NOMO-1 treated with DMSO at 0.1 percent for 48 hours (cell line): ENCODE measurements around the gene AGAP1.

Source experiments
- DNase-seq: peaks from one replicate; lab custom pipeline; 2025; ENCODE audit not compliant: unreplicated experiment; lab: John Stamatoyannopoulos, UW

Gene AGAP1

DNA sequence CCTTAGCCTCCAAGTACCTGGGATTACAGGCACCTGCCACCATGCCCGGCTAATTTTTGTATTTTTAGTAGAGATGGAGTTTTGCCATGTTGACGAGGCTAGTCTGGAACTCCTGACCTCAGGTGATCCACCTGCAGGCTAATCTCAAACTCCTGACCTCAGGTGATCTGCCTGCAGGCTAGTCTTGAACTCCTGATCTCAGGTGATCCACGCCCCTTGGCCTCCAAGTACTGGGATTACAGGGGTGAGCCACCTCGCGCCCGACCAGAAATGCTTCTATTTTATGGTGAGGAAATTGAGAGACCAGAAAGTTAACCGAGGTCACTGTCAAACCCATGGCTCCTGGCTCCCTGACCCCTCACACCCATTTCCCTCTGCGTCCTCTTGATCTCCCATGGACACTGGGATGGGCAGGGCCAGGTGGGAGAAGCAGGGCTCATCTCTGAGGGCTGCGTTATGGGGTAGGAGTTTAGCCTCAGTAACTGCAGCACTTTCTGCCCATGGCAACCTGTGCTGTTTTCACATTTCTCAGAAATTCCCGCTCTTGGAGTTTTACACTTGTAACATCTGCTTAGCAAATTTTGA lies 210.0 kb downstream of the AGAP1 start:
- no peak for DNase-seq

DNA sequence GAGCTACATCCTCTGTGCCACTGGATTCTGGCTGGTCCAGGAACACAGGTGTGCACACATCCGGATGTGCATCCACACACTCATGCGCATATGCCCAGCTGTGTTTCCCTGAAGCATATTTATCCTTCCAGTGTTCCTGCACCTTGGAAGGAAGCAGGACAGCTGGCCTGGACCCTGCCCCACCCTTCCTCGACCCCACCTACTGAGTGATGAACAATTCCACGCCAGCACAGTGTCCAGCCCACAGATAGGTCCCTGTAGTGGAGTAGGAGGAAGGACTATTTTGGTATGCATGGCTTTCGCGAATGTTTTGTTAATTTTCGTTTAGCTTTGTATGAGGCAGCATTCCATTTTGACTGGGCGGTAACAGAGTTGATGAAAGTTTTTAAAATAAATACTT lies 211.5 kb downstream of the AGAP1 start:
- DNase-seq, result no peak

DNA sequence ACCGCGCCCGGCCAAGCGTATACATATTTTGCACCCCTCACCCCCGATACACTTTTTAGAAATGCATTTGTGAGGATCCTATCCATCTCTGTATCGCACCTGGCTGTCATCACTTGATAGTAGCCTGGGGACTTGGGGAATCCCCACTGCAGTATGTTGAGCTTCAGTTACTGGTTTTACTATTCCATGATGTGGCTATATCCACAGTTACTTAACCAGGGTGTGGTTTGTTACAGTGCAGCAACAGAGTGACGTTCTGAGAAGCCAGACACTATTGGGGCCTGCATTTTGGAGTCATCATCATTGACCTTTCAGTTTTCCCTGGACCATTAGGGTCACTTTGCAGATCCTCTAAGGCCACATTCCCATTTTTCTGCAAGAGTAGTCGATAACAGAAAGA lies 212.7 kb downstream of the AGAP1 start:
- no peak for DNase-seq

DNA sequence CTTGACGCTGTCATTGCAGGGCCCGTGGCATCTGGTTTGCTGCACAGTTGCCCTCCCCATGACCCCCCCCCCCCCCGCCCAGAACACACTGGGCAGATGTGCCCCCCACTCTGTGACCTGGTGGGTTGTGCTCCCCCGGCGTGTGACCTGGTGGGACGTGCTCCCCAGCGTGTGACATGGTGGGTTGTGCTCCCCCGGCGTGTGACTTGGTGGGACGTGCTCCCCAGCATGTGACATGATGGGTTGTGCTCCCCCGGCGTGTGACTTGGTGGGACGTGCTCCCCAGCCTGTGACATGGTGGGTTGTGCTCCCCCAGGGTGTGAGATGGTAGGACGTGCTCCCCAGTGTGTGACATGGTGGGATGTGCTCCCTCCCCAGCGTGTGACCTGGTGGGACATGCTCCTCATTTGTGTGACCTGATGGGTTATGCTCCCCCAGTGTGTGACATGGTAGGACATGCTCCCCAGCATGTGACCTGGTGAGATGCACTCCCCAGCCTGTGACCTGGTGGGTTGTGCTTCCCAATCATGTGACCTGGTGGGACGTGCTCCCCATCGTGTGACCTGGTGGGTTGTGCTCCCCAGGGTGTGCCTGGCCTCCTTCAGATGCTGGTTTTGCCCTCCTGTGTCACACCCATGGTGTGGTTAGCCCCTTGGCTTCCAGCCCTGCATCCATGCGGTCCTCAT lies 213.7 kb downstream of the AGAP1 start:
- DNase-seq, result no peak

DNA sequence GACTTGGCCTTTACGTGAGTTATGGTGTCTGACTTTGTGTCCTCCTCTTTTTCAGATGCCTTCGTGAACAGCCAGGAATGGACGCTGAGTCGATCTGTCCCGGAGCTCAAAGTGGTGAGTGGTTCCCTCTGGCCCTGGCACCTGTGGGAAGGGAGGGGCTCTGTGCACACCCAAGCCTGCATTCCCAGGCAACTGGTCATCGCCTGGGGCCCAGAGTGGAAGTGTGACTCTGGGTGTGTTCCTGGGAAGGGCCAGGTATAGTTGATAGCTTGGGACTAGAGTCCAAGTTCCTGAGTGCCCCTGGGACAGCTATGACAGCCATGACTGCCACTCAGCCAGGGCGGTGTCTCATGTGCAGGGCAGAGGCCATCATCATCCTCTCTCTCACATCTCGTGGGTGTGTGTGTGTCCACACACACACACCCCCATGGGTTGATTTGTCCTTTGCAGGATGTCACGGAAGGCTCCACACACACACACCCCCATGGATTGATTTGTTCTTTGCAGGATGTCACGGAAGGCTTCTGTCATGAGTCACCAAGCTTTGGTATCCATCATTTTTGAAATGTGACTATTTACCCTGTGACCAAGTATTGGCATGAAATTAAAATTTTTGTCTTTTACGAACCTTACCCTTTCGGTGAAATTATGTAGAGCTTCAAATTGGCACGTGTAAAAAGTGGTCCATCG lies 215.4 kb downstream of the AGAP1 start:
- DNase-seq, result no peak

DNA sequence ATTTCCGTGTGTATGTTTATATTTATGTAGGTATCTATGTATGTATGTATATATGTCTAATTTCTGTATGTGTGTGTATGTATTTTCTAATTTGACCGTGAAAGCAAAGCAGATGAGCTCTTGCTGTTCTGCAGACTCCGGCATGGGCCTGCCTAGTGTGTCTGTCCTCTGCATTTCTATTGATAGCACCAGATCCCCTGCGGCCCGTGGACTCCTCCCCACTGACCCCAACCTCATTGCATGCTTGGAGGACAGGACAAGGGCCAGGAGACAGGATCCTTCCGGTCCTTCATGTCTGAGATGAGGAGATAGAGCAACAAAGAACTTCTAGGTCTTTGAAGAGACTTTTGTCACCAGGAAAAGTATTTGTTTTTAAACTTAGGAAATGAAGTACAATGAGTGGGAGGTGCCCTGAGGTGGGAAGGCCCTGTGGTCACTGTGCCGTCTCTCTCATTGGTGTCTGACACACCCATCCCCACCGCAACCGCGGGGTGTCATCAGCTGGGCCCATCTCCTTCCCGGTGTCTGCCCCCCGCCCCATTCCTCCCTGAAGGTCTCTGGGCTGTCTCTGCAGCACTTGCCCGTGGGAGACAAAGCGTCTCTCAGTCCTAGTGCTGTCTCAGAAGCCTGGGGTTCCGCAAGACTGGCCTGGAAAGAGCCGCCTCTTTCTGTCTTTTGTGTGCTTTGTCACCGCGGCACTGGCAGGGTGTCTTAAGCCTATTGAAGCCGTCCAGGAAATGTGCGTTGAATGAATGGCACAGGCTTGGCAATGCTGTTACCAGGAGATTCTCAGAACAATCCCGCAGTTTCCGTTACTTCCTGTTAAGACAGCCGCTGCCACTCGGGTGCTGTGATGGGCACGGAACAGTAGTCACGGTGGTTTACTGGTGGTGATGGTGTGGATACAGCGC lies 216.4 kb downstream of the AGAP1 start:
- DNase-seq, result no peak

DNA sequence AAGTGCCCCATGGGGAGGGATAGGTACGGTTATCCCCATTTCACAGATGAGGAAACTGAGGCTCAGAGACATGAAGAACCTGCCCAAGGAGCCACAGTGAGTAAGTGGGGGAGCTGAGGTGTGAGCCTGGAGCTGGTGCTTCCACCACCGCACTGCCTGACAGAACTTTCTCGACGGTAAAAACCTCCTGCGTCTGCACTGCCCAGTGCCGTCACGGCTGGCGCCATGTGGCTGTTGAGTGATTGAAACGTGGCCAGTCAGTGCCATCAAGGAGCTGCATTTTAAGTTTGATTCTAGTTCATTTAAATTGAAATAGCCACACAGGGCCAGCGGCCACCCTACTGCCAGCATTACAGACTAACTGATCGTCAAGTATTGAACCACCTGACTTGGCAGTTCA lies 217.1 kb downstream of the AGAP1 start:
- no peak for DNase-seq

DNA sequence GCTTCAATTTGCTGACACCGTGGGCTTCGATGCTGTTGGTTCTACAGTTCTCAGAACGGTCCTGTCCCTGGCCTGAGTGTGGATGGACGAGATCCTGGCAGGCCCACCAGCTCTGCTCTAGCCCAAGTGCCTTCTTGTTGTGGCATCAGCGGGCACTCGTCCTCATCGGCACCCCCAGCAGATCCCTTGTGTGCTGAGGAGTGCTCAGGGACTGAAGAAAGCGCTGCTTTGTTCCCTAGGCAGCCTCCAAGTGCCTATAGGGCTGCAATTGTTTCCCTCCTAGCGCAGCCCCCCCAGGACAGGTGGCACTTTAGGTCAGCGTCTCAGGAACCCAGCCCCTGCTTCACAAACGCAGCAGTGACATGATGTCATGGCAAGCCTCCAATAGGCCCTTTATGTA lies 217.7 kb downstream of the AGAP1 start:
- DNase-seq, result no peak

DNA sequence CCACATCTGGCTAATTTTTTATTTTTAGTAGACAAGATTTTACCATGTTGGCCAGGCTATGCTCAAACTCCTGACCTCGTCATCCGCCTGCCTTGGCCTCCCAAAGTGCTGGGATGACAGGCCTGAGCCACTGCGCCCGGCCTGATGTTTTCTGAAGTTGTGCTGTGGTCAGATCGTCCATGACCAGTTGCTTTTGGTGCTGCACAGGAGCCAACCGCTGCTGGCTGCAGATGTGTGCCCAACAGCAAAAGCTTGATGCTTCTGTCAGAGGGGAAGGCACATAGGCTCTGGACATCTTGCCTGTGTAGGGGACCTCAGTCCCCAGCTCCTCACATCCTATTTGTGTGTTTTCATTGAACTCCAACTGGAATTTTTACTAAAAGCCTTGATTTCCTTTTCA lies 218.3 kb downstream of the AGAP1 start:
- DNase-seq, result no peak

DNA sequence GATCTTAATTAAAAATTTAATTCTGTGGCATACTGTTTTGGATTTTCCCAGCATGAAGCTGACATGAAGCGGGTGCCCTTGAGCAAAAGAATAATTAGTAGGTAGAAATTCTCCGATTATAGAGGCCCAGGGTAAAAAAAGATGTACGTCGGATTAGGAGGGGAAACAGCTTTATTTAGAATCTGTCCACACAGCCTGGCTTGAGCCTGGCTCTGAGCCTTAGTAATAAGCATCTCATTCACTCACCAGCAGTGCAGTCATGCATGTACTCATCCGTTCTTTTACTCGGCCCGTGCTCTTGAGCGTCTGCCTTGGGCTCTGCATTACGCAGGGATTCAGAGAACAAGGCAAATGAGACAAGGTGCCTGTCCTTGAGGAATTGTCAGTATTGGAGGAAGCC lies 219.3 kb downstream of the AGAP1 start:
- DNase-seq, result no peak

DNA sequence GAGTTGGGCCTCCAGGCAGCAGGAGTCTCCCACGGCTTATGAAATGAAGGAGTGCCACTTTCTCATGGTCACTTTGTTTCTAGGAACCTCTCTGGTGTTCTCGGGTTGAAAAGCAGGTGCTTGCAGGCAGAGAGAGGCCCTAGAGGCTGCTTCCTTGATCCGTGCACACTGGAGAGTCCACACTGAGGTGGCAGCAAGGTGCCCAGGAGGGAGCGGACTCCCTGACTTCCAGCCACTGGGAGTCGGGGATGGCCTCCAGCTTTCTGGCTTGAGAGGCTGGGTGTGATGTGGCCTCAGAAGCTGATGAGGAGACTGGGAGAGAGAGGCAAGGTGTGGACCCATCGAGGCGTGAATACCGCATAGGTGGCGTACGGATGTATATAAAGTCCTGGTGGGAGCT lies 221.8 kb downstream of the AGAP1 start:
- no peak for DNase-seq

DNA sequence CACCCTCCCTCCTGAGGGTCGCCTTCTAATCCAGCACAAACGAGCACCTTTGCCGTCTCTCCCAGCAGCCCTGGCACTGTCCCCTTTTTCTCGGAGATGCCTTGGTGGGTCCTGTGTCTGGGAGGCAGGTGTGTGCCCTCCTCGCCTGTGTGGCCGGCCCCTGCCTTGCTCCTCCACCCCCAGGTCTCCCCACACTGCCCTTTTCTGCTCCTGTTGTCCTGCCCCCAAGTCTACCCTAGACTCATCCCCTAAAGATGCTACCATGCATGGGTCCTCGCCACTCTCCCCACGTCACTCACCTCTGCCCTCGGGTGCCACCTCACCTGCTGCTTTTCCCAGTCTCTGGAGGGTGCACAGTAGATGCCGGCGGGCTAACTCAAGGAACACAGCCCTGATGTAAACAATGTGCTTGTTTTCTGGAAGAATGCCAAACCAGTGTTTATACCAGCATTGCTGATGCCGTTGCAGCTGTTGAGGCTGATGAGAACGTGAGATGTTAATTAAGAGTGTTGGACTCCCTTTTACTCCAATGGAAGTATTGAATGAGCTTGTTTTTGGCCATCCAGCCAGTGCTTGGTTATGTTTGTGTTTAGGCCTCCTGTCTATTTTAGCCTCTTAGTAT lies 223.1 kb downstream of the AGAP1 start:
- no peak for DNase-seq

DNA sequence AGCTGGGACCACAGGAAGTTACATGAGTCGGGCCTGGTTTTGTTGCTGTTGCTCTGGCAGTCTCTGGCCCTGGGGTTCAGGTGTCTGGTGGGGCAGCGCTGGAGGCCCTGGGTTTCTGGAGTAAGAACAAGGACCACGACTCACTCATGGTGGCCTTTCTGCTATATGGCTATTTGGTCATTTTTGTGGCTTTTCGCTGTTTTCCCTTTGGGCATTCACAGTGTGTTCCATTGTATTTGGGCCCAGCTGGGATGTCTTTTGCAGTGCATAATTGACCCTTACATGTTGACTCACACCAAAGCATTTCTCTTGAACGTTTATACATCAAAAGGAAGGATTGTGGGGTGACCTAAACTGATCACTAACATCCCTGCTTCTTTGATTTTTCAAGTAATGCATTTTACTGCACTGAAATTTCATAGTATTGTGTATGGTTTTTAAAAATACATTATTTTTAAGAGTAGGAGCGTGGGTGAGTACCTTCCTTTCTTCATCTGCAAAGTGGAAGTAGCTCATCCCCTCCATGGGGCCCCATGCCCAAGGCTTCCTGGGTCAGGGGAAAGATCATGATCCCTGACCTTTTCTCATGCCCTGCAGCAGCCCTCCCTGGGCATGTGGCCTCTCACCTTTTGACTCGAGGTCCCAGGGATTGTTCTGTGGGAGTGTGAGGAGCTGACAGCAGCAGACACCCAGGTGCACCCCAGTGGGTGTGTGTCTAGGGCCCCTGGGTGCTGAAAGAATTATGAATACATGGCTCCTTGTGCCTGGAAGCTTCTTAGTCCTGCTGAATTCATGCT lies 225.5 kb downstream of the AGAP1 start:
- no peak for DNase-seq

DNA sequence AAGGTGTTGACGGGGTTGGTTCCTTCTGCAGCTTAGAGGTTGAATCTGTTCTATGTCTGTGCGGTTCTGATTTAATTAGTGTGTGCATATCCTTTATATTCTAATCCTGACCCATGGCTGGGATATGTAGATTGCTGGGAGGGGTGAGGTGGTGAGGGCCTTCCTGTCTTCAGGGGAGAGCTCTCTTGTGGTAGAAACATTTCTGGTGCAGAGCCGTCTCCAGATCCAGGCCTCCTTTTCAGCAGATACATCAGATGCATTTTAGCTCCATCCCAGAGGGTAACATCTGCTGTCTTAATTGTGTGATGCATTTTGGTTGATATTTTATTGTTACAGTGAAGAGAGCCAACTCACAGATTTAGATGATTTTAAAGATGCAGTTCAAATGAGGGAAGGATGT lies 227.8 kb downstream of the AGAP1 start:
- DNase-seq, result no peak

DNA sequence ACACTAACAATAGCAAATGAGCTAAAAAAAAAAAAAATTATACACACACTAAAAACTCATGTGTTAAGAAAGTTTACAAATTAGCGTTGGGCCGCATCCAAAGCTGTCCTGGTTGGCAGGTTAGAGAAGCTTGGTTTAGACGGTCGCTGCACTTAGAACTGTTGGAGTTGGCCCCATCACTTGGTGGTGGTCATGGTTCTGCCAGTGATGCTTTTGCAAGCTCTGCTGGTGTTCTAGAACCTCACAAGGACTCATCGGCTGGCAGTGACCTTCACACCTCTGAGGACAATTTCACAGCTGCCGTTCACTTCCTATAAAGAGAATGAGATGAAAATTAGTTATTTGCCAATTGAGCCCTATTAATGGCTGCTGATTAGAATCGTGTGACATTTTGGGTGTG lies 229.0 kb downstream of the AGAP1 start:
- no peak for DNase-seq

DNA sequence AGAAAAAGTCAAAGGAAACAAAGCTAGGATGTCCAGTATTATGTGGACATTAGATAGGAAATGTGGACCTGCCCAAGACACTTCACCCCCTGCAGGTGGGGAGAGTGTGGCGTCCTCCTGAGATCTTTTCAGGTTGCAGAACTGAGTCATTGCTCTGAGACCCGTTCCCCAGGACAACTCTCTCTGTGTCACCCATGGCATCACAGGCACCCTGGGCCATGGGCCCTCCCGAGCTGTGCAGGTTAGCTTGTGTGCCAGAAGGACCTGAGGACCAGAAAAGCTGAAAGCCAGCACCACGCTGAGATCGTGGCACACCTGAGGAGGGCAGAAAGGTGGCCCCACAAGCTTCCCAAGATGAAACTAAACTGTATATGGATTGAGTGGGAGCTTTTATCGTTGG lies 229.5 kb downstream of the AGAP1 start:
- DNase-seq, result no peak

DNA sequence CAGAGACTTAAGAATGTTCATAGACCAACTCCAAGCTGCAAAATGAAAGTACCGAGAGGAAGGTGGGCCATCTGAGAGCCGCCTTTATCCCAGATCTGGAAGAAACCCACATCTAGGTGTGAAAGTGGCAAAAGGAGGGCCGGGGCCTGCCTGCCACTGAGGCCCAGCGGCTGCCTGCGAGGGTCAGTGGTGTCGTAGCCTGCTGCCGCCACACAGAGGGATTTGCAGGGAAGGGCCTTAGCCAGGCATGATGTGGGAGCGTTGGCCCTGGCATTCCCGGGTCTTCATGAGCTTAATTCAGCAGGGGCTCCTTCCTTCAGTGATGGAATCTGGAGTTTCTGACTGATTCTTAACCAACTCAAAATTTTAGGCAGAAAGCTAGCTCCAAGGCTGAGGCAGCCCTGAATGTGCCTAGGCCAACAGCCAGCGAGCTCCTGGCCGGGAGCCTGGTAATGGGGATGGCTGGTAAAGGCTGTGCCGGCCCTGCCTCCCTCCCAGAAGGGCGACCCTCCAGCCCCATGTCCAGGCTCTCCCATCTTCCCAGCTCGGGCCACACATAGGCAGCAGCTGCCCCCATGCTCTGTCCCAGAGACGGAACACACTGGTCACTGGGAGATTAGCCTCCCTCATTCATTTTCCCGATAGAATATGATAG lies 230.1 kb downstream of the AGAP1 start:
- no peak for DNase-seq

DNA sequence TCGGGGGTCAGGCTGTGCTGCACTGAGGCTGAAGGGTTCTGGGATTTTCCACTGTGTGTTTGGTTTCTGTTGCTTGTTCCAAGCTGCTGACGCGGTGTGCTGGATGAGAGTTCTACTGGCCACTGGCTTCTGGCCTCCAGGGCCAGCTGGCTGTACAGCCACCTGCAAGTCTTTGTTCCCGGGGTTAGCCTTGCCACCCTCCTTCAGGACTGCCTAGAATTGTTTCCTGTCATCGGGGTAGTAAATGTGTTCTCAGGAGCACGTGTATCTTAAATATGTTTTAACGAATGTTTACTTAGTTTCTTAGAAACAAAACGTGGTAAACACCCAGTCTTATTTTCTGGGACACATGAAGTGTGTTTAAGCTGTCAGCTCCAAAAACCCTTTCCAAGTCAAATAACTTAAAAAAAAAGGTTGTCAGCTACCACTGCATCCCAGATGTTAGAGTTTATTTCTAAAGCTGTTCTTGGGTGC lies 231.2 kb downstream of the AGAP1 start:
- no peak for DNase-seq

DNA sequence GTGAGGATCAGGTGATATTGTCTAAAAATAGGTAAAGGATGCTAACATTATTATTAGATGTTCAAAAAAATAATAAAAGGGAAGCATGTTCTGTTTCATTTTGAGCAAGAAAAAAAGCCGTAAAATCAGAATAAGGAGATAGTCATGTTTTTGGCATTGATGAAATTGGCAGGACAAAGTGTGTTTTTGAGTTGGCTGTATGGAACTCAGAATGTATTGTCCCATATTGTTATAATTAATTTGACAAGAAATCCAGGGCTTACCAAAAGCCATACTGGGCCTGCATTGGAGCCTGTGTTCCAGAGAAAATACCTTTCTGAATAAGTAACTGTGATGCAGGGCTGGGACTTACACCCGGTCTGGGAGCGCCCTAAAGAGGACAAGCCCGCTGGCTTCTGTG lies 232.0 kb downstream of the AGAP1 start:
- DNase-seq, result no peak

DNA sequence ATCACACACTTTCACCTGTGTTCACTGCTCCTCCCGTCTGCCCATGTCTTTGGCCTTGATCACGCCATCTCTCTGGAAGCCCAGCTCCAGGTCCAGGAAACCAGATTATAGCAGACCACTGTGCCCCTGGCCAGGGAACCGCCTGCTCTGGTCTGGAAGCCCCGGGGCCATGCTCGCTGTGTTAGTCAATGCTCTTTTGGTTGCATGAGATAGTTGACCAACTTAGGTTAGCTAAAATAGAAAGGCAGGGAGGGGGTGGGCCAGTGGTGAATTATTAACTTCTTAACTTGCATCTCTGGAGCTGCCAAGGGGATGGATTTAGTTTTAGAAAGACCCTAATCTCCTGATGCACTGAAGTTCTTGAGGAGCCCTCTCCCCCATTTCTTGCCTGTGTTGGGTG lies 232.7 kb downstream of the AGAP1 start:
- no peak for DNase-seq
